IMR-90 (cell line): ENCODE measurements around the gene ITM2C.
A peak's percentile ranks its signal among the peaks of the same experiment; 100 is the strongest.

Experiments
- BHLHE40 ChIP-seq: fragments of 150-350 bp; IDR thresholded peaks from 2 replicates; pipeline ENCODE4 v1.6.1; 2016; ENCODE audit warnings: mild to moderate bottlenecking, low read depth, low read length
- CEBPB ChIP-seq: IDR thresholded peaks from 2 replicates; pipeline ENCODE4 v1.6.1; 2012; ENCODE audit warnings: low read depth, low read length, improper control_type of control experiment
- MAFK ChIP-seq: IDR thresholded peaks from 2 replicates; pipeline ENCODE4 v1.6.1; 2012; ENCODE audit warnings: low read depth, low read length, improper control_type of control experiment
- NFE2L2 ChIP-seq: fragments of 150-350 bp; IDR thresholded peaks from 2 replicates; pipeline ENCODE4 v1.6.1; 2016; ENCODE audit warnings: low read depth, mild to moderate bottlenecking, low read length
- POLR2A ChIP-seq: IDR thresholded peaks from 2 replicates; pipeline ENCODE4 v1.6.1; 2012; ENCODE audit warnings: mild to moderate bottlenecking, low read depth, low read length
- RAD21 ChIP-seq: IDR thresholded peaks from 2 replicates; pipeline ENCODE4 v1.6.1; 2012; ENCODE audit warnings: low read length, improper control_type of control experiment
- RCOR1 ChIP-seq: IDR thresholded peaks from 2 replicates; pipeline ENCODE4 v1.6.1; 2012; ENCODE audit warnings: mild to moderate bottlenecking, low read length, improper control_type of control experiment; ENCODE audit not compliant: insufficient replicate concordance
- SMC3 ChIP-seq: fragments of 150-350 bp; IDR thresholded peaks from 2 replicates; pipeline ENCODE4 v1.6.1; 2016; ENCODE audit warnings: low read depth, mild to moderate bottlenecking, antibody characterized with exemption, low read length, moderate library complexity
- TF ChIP-seq, protein P1 (sequence below): conservative IDR thresholded peaks from 2 replicates; pipeline ENCODE4 v1.5.1; 2012; ENCODE audit warnings: mild to moderate bottlenecking, low read depth, low read length, improper control_type of control experiment

DNA sequence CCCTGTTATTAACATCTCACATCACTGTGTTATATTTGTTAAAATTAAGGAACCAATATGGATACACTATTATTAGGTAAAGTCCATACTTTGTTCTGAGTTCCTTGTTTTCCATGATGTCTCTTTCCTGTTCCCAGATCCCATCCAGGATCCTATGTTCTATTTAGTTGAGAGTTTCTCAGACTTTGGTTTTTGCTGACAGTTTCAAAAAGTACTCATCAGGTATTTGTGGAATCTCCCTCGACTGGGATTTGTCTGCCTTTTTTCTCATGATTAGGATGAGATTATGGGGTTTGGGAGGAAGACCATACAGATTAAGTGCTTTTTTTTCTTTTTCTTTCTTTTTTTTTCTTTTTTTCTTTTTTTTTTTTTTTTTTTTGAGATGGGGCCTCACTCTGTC, 39.4 kb upstream of the ITM2C start:
- TF ChIP-seq NFE2L2: no peak
- TF ChIP-seq POLR2A: no peak
- TF ChIP-seq MAFK: peak; percentile 22; the same call in 1 of the 2 replicates
- no peak for TF ChIP-seq RCOR1
- no peak for TF ChIP-seq SMC3
- TF ChIP-seq, protein P1, sequence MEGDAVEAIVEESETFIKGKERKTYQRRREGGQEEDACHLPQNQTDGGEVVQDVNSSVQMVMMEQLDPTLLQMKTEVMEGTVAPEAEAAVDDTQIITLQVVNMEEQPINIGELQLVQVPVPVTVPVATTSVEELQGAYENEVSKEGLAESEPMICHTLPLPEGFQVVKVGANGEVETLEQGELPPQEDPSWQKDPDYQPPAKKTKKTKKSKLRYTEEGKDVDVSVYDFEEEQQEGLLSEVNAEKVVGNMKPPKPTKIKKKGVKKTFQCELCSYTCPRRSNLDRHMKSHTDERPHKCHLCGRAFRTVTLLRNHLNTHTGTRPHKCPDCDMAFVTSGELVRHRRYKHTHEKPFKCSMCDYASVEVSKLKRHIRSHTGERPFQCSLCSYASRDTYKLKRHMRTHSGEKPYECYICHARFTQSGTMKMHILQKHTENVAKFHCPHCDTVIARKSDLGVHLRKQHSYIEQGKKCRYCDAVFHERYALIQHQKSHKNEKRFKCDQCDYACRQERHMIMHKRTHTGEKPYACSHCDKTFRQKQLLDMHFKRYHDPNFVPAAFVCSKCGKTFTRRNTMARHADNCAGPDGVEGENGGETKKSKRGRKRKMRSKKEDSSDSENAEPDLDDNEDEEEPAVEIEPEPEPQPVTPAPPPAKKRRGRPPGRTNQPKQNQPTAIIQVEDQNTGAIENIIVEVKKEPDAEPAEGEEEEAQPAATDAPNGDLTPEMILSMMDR: no peak
- TF ChIP-seq RAD21: no peak
- no peak for TF ChIP-seq CEBPB
- TF ChIP-seq BHLHE40: no peak
